Activated T-helper 9 cell treated with anti-CD3 and anti-CD28 coated beads, Interleukin-2, amount 50 U/mL, for 16 hours (primary cell): ENCODE data around the gene KTN1.

Experiments used
- DNase-seq: peaks from one replicate; pipeline ENCODE4 v3.0.0-alpha.2; 2020; ENCODE audit warnings: low read depth

The KTN1 gene

DNA sequence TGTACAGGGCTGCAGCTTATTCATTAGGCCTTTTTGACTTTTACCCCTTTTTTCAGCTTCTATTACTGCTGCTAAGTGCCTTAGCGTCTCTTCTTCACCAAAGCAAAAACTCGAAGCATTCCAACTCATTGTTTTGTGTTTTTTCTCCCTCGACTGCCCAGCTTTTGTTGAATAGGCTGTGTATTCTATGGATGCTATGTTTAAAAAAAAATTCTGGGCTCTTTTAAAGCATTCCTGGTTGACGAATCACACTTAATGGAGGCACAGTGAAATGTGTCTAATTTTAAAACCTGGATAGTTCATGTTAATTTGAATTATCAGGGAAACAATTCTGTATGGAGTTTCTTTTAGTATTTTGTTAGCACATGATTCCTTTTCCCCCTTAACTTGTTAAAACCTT, 29.7 kb downstream of the KTN1 start:
- no peak for DNase-seq

DNA sequence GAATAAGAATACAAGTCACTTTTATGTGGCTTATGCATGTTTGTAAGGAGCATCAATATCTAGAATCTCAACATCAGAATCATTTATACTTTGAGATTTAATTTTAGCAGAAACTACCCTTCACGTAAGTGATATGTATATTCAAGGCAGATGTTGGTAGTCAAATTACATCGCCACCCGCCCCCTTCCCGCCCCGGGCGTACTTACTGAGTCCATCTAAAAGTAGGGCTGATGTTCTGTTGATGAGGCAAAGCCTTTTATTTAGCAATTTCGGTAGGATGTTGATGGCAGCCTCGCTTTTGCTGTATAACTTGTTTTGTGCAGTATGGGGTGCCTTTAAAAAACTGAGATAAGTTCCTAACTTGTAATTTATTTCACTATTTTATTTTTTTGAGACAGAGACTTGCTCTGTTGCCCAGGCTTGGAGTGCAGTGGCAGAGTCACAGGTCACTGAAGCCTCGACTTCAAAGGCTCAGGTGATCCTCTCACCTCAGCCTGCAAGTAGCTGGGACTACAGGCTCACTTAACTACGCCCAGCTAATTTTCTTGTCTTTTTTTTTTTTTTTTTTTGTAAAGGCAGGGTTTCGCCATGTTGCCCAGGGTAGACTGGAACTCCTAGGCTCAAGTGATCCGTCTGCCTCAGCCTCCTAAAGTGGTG, 30.8 kb downstream of the KTN1 start:
- DNase-seq, result no peak

DNA sequence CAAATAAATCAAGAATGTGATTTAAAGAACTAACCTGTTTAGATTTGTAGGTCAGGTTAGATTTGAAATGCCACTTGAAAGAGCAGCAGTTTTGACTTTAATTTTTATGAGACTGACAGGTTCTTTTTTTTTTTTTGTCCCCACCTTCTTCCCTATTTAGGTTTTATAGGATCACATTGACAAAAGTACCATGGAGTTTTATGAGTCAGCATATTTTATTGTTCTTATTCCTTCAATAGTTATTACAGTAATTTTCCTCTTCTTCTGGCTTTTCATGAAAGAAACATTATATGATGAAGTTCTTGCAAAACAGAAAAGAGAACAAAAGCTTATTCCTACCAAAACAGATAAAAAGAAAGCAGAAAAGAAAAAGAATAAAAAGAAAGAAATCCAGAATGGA, 31.9 kb downstream of the KTN1 start:
- DNase-seq, result no peak

DNA sequence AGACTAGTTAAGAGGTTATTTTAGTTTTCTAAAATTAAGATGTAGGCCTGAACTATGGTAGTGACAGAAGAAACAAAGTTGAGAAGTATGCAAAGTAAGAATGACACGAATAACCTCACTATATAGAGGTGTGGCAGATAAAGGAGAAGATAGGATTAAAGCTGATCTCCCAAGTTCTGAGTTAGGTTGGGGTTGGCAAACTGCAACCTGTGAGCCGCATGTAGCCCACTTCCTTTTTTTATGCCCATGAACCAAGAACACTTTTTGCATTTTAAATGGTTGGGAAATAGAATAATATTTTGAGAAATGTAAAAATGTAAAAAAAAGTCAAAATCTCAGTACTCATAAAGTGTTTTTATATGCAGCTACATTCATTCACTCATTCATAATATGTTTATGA, 34.3 kb downstream of the KTN1 start:
- DNase-seq, result no peak

DNA sequence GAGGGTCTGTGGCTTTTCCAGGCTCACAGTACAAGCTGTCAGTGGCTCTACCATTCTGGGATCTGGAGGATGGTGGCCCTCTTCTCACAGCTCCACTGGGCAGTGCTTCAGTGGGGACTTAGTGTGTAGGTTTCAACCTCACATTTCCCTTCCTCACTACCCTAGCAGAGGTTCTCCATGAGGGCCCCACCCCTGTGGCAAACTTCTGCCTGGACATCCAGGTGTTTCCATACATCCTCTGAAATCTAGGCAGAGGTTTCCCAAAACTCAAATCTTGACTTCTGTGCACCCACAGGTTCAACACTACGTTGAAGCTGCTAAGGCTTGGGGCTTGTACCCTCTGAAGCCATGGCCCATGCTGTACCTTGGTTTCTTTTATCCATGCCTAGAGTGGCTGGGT, 40.3 kb downstream of the KTN1 start:
- no peak for DNase-seq

DNA sequence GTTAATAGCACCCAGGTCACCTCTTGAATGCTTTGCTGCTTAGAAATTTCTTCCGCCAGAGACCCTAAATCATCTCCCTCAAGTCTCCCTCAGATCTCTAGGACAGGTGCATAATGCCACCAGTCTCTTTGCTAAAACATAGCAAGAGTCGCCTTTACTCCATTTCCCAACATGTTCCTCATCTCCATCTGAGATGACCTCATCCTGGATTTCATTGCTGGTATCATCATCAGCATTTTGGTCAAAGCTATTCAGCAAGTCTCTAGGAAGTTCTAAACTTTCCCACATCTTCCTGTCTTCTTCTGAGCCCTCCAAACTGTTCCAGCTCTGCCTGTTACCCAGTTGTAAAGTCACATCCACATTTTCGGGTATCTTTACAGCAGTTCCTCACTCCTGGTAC, 41.0 kb downstream of the KTN1 start:
- DNase-seq, result no peak

DNA sequence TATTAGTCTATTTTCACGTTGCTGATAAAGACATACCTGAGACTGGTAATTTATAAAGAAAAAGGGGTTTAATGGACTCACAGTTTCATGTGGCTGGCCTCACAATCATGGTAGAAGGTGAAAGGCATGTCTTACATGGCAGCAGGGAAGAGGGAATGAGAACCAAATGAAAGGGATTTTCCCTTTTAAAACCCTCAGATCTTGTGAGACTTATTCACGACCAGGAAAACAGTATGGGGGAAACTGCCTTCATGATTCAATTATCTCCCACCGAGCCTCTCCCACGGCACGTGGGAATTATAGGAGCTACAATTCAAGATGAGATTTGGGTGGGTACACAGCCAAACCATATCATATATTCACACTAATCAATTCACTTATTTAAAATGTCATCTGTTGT, 41.4 kb downstream of the KTN1 start:
- DNase-seq, result no peak

DNA sequence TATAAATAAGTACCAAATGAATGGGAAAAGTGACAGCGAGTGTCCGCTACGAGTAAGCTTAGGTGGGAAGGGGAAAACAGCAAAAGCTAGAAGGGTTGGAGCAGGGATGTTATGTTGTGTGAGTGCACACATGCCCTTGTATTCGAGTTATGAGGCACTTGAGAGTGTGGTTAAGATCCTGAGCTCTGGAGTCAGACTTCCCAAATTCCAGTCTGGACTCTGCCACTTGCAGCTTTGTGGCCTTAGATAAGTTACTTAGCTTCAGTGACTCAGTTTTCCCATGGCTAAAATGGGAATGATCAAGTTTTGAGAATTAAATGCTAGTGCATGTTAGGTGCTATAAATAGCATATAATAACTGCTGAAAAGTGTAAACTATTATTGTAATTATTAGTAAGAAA, 44.9 kb downstream of the KTN1 start:
- DNase-seq, result no peak

DNA sequence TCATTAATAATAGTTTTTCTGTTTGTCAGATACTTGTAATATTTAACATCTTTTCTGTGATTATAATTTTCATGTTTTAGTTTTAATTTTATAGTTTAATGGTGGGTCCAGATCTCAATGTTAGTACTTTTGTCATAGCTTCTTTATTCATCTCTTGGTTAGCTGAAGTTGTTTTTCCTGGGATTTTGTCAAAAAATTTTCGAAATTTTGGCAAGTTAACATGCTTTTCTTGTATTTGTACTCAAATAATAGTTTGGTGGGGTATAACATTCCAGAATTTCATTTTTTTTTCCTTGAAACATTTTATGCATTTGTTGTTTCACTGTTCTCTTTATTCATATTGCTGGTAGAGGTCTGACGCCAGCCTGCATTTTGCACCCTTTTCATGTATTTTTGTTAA, 45.5 kb downstream of the KTN1 start:
- DNase-seq, result no peak

DNA sequence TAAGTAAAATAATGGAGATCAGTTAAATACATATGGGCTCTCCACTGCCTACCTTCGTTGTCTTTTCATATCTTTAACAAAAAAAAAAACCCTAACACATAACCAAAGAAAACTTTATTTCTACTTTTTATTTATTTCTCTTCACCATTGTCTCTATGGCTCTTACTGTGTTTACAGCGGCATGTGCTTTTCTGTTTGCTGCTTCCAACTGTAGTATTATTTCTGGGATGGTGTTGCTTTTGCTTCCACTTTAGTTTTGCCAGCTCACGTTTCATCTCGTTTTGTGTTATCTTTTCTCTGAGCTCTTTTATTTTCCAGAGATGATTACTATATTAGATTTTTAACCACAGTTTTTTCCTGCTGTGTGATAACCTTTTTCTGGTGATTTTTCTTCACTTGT, 46.1 kb downstream of the KTN1 start:
- no peak for DNase-seq

DNA sequence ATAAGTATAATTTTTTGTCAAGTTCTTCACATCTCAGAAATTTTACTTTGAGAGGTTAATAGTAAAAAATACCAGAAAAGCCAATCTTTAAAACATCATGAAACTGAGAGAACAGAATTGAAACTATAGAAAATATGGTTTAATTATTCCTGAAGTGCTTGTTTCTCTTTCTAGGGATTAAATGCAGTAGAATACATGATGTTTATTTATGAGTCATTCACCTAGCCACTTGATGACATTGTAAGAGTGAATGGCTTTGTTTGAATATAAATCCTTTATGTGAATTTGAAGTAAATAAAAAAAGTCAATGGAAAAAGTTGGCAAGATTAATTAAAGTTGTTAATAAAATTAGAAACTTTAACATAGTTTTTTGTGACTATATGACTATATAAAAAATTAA, 48.4 kb downstream of the KTN1 start:
- DNase-seq, result no peak

DNA sequence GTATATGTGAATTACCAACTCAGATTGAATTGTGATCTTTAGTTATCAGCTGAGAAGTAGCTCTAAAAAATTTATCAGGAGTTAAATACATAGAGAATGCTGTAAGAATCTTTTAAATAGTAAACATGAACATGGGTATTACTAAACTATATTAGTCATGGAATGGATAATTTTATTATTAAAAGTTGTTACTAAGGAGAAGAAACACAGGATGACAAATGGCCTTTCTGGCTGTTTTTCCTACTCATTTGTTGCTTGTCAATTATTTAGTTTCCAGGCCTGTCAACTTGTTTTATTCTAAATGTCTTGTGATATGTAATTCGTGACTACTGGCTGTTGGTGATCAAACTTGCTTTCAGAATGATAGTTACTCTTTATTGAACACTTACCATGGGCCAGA, 58.7 kb downstream of the KTN1 start:
- DNase-seq, result no peak

DNA sequence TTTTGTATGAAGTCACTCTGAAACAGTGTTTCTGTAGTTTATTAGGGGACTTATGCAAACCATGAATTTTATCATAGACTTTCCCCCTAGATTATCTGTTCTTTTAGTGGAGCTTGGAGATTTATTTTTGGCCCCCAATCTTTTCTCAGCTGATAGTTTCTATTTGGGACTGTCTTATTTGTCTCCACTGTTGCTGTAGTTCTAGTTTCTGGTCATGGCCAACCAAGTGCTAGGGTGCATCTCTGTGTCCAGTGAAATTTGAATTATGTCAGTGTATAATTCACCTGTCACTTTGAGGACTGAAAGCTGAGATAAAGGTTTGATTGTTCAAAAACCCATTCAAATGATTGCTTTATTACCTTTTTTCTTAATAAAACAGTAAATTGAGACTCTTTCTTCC, 61.3 kb downstream of the KTN1 start:
- no peak for DNase-seq

DNA sequence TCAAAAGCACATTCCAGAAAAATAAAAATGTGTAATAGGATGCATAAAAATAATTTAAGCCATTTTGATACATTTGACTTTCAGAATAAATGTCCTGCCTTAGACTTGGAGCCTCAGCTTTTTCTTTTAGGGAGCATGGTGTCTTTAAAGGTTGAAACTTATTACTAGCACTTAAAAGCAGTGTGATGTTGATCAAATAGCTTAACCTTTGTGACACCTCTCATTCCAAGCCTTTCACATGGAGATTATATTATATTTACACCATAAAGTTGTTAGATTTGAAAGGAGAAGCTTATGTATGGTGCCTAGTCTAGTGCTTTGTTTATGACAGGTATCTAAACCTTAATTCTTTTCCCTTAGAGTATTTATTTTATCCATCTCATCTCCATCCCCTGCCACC, 61.9 kb downstream of the KTN1 start:
- DNase-seq, result no peak

DNA sequence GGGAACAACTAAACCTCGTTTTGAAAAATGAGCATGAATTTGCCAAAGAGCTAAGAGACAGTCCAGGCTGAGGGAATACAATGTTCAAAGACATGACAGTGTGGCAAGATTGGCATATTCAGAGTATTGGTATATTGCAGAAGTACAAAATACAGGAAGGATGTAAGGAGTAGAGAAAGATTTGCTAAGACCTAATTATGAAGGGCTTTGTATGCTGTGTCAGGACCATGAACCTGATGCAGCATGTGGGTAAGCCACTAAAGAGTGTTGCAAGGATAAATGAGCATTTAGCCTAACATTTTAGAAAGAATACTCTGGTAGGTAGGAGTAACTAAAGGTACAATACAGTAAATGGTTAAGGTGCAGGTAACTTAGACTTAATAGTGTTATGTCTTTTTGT, 65.1 kb downstream of the KTN1 start:
- DNase-seq, result no peak

DNA sequence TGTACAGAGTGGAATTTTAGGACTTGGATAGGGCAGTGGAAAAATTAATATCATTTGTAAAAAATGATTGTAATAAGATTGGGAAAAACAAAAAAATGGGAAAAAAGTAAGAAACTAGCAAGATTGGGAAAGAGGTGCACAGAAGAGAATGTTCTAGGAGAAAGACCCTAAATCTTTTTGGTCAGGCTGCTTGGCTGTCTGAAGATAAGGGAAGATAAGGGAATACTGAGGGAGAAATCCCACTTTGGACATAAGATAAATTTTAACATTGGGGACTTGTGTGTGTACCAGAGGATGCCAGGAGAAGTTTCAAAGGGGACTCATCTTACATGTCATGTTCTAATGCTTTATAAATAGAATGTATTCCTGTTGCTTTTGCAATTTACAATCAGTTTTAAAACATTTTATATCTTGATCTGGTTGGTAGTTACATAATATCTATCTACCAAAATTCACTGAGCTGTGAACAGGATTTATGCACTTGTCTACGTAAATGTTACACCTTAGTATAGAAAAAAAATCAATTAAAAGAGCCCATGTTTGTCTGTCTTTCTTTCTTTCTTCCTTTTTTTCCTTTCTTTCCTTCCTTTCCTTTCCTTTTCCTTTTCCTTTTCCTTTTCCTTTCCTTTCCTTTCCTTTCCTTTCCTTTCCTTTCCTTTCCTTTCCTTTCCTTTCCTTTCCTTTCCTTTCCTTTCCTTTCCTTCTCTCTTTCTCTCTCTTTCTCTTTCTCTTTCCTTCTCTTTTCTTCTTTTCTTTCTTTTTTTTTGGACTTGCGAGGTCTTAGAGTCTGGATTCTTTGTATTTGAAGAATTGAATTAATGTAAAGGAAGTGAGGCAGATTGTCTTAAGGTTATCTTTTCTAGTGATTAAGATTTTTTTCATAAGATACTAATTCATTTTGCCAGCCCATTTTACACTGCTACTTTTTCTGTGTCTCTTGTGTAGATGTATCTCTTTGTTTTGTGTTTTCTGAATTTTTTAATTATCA, 66.1 kb downstream of the KTN1 start:
- DNase-seq, result no peak

DNA sequence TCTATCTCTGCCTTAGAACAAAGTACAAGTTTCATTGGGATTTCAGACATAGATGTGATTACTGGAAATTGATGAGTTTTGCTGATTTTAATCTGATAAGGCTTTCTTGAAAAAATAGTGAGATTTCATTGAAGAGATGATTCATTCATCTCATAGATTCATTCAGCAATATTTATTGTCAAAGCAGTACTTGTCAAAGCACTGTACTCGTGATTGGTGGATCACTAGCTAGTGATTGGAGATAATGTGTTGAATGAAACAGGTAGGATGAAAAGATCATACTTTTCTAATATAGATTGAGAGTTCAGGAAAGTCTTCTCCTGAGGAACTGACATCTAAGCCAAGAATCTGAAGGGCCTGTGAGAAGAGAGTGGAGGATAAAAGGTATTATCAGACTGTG, 71.0 kb downstream of the KTN1 start:
- no peak for DNase-seq

DNA sequence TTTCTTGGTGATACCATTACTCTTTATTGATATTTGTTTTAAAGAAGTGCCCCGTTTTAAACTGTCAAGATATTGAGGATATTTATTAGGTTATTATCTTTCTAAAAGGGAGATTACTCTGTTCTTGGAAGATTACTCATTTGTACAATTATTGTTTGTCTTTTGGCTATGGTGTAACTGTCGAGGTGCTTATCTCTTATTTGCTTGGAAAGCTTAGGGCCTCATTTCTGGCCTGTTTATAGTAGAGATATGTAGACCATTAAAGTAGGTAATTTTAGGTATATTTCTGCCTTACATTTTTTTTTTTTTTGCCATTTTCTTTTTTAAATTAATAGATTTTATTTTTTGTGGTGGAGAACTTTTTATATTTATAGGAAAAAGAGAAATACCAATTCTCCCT, 74.2 kb downstream of the KTN1 start:
- no peak for DNase-seq

DNA sequence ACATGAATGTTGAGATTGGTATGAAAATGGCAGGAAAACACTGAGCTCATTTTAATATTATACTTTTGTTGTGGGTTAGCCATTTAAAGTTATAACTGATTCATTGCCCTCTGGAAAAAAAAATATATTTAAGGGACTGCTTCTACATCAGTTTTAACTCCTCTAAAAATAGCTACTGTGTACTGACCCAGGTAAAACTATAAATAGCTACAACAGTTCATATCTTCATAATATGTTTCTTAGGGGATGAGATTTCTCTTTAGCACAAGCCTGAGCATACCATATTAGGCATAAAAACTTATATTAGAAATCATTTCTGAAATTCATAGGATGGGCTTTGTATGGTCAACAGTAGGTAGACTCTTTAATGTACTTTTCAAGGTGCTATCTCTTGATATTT, 81.0 kb downstream of the KTN1 start:
- DNase-seq, result no peak

DNA sequence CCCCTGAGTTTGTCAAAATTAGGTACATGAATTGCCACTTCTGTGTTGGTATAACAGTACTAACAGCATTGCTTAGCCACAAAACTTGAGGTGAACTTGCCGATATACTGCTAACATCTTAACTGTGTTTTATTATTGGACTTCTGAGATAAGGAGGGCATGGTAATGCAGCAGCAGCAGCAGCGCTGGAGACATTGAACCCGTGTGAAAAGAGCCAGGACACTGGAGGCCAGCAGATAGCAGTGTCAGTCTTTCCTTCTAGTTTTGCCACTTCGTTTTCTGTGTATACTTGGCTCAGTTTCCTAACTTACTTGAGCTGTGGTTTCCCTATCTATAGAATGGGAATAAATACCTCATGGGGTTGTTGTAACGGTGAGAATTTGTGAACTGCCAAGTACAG, 82.7 kb downstream of the KTN1 start:
- DNase-seq, result no peak

DNA sequence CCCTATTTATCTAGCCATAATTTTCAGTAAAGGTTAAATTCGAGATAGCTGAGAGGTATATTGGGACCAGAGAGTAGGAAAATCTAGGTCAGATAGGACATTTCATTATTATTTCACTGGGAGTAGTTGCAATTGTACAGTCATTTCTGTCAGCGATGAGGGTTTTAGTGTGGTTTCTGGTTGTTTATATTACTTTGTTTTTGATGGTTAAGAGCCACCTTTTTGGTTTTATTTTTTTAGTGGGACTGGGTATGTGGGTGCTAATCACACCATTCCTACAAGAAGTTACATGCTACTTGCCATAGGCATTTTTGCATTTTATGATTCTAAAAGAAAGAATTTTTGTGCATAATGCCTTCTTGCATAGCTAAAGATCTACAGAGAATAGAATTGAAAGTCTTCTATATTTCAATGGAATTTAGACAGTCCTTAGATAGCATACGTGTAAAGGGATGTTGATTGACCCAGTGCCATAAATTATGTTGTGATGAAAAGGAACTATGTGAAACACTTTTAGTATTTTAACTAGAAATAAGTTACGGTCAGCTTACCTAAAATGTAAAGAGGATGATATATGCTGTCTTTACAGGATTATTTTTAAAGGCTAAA, 85.2 kb downstream of the KTN1 start:
- no peak for DNase-seq

DNA sequence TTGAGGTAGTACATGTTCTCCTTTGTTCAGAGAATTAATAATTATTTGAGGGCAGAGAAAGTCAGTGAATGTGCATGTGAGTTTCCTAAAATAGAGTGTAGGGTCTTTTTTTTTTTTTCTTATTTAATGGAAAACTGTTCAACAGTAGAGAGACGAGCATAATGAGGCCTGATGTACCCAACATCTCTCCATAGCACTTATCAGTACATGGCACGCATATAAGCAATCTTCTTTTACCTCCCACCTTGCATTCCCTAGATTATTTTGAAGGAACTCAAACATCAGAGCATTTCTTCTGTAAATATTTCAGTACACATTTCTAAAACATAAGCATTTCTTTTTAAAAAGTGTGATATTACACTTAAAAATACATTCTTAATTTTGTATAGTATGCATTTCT, 87.8 kb downstream of the KTN1 start:
- no peak for DNase-seq

DNA sequence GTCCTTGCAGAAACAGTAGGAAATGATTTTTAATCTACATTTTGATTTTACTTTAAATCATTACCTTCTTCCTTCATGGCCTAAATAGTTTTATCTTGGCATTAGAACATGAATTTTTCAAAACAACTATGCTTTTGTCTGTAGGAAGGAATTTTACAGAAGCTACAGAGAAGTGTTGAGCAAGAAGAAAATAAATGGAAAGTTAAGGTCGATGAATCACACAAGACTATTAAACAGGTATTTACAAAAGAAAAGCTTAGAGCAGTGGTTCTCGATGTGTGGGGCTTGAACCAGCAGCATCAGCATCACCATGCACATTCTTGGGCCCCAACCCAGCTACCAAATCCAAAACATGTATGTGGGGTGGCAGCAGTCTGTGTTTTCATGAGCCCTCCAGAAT, 91.6 kb downstream of the KTN1 start:
- no peak for DNase-seq
